GM12872 (cell line): ENCODE measurements around the gene SELENOS.

ENCODE experiments used
- CTCF ChIP-seq: IDR thresholded peaks from 3 replicates; pipeline ENCODE4 v1.5.1; 2011; ENCODE audit warnings: low read depth, mild to moderate bottlenecking, low read length, moderate library complexity; ENCODE audit not compliant: insufficient read depth

Gene SELENOS

GRCh38 chr15:101296418-101297405, 19.4 kb upstream of the SELENOS start:
- no peak for TF ChIP-seq CTCF

- no peak for TF ChIP-seq CTCF
These were observed 18.4 kb upstream of the SELENOS start for GRCh38 chr15:101295607-101296161.

- TF ChIP-seq CTCF = no peak
These were observed 17.7 kb upstream of the SELENOS start, which contains the start of gene SNRPA1 for GRCh38 chr15:101294731-101295606. Gene SNRPA1 (minus strand): TSS chr15:101295248. CDS start chr15:101295178, 70 bp downstream.

- no peak for TF ChIP-seq CTCF
These were observed 15.8 kb upstream of the SELENOS start for GRCh38 chr15:101293122-101293521.

GRCh38 chr15:101288905-101289513, 11.7 kb upstream of the SELENOS start:
- TF ChIP-seq CTCF = peak; percentile 64

- TF ChIP-seq CTCF = no peak
These were observed 9.3 kb upstream of the SELENOS start for GRCh38 chr15:101286471-101287114.
